ENCODE data around the gene MPP1.
"Not testable (repeated sequence)": the region's sequence is repeated elsewhere in the genome, so short reads cannot be mapped to it uniquely, and the experiment has no call there.

The MPP1 gene

DNA sequence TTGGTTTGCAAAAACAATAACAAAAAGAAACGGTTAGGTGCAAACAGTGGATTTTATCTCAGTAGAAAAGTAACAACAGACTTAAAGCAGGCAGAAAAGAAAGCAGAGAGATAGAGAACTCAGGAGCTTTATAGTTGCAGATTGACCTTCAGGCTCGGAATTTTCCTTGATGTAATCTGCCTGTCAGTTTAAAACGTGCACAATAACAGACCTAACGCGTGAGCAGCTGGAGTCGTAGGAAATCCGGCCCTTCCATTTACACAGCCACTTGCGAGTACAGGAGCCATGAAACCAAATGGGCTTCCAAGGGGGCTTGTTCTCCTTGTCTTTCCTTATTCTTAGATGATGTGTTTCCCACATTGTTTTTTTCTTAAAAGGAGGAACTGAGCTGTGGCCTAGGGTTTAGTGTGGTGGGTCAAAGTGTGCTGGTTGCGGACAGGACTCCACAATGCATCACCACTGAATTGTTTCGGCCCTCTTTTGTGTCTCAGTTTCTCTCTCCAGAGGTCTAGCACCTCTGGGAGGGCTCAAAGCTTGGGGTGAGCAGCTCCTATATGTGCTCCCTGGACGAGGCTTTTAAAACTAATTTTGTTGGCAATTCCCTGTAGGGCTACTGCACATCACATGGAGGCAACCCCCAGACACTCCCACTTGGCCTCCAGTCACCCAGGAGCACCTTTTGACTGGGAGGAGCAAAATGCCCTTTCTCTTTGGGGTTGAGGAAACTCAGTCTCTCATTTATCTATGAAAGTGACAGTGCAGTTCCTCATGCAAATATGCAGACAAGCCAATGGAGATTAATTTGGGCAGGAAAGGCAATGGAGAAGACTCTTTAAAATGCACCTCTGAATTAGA is 13.9 kb upstream of the MPP1 start:
- TF ChIP-seq ZFX (IDR thresholded peaks at IDR 0.05) = no peak
- TF ChIP-seq, protein P1, sequence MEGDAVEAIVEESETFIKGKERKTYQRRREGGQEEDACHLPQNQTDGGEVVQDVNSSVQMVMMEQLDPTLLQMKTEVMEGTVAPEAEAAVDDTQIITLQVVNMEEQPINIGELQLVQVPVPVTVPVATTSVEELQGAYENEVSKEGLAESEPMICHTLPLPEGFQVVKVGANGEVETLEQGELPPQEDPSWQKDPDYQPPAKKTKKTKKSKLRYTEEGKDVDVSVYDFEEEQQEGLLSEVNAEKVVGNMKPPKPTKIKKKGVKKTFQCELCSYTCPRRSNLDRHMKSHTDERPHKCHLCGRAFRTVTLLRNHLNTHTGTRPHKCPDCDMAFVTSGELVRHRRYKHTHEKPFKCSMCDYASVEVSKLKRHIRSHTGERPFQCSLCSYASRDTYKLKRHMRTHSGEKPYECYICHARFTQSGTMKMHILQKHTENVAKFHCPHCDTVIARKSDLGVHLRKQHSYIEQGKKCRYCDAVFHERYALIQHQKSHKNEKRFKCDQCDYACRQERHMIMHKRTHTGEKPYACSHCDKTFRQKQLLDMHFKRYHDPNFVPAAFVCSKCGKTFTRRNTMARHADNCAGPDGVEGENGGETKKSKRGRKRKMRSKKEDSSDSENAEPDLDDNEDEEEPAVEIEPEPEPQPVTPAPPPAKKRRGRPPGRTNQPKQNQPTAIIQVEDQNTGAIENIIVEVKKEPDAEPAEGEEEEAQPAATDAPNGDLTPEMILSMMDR (conservative IDR thresholded peaks at IDR 0.05) = no peak
- H3K27ac ChIP-seq = no peak overlapping the region

DNA sequence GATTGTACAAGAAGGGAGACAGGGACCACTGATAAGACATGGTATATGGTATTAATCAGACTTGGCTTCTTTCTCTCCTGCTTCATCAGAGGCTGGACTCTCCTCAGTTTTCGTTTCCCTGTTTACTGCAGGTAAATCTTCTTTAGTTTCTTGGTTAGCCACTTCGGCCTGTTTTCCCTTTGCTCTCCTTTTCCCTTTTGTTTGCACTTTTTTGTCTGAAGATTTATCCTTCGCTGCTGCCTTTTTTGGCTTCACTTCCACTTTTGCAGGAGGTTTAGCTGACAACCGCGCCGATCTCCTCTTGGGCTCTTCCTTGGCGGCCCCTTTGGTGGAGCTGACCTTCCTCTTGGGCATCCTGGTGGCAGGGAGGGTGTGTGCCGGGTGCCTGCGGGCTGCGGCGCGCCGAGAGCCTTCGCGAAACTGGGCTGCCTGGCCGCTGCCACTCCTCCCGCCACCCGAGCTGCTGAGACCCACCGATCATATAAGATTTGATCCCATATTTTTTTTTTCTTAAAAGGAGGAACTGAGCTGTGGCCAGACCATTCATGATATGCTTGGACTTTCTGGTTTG is 11.8 kb upstream of the MPP1 start:
- not testable (repeated sequence) for H3K27ac ChIP-seq

DNA sequence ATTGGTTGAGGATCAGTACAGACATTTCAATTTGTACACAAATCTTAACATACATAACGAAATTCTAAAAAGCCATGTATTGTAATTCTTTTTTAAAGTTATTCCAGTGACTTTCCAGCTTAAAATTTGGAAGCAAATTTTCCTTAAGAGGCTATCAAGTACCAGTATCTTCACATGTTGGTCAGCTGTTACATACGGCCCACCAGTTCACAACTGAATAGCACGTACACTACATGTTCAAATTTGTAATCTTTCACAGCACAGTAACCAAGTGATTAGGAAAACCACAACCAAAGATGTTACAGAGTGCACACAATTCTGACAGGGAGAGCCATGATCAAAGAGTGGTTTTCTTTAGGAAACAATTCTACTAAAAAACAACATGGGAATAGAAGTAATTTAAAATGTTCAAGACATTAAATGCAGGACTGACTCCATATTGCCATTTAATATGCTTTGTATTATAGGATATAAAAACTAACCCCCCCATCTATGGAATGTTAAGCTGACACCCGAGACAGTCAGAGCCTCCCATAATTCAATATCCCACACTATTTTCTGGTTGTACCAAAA is 11.1 kb upstream of the MPP1 start:
- not testable (repeated sequence) for H3K27ac ChIP-seq

DNA sequence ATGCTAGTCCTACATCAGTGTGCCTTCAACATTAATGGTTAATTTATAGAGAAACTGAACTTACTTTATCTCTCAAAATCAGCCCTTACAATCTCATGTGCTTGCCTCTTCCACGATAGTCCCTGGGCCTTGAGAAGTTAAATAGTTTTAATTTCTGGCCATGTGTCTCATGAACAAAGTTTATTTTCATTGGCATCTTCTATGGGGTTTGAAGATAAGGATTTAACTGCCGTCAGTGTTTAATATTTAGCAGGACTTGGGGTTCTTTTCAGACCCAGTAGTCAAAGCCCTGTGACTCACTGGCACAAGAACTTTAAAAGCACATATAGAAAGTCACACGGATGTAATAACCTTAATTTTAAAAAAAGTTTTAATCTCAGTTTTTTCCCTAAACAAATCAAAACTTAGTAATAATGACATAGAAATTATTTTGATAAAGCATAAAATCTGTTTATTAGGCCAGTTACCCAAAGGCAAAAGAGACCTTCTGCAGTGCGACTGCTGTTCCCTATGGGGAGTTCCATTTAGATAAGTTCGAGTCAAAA is 10.1 kb upstream of the MPP1 start:
- TF ChIP-seq, protein P1 (conservative IDR thresholded peaks at IDR 0.05) = no peak
- no peak for TF ChIP-seq ZFX (IDR thresholded peaks at IDR 0.05)
- H3K27ac ChIP-seq = no peak overlapping the region

DNA sequence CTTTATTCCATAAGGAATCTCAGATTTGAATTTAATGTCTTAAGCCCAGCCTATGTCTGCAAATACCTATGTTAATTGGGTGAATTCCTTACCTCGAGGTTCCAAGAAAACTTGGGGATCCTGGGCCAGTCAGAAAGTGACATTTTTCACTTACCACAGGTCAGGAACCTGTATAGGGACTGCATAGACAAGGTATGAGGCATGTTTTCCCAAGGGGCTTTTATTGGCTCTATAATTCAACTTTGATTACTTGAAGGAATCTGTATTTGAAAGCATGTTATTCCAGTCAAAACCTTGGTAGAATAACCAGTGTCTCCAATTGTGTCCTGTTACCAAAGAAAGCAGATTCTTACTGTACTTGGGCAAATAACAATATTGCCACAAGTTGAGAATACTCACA is 8.5 kb upstream of the MPP1 start:
- H3K27ac ChIP-seq = no peak overlapping the region
- TF ChIP-seq ZFX (IDR thresholded peaks at IDR 0.05) = no peak
- TF ChIP-seq, protein P1 (conservative IDR thresholded peaks at IDR 0.05) = no peak

DNA sequence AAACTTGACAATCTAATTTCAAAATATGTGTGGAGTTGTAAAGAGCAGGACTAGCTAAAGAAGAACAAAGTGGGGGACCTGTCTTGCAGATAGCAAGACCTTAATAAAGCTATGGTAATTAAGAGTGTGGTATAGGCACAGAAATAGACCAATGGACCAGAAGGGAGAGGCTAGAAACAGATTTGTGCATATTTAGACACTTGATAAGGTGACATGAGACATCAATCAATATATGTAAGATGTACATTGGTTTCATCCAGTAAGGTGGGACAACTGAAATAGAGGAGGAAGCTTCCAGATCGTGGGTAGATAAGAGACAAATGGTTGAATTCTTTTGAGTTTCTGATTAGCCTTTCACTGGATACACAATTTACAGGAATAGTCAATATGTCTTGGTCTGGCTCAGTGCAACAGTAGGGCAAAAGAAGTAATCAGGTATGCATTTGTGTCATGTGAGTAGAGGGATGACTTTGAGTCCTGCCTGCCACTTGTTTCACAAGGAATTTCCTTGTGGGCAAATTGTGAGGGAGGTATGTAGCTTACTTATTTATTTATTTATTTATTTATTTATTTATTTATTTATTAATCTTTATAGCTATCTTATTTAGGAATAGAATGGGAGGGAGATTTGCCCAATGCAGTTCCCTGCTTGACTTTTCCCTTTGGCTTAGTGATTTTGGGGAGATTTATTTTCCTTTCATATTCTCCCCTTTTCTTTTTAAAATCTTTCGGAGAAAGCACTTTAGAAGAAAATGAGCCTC is 7.2 kb upstream of the MPP1 start:
- H3K27ac ChIP-seq = no peak overlapping the region
- TF ChIP-seq, protein P1 (conservative IDR thresholded peaks at IDR 0.05) = no peak
- no peak for TF ChIP-seq ZFX (IDR thresholded peaks at IDR 0.05)

DNA sequence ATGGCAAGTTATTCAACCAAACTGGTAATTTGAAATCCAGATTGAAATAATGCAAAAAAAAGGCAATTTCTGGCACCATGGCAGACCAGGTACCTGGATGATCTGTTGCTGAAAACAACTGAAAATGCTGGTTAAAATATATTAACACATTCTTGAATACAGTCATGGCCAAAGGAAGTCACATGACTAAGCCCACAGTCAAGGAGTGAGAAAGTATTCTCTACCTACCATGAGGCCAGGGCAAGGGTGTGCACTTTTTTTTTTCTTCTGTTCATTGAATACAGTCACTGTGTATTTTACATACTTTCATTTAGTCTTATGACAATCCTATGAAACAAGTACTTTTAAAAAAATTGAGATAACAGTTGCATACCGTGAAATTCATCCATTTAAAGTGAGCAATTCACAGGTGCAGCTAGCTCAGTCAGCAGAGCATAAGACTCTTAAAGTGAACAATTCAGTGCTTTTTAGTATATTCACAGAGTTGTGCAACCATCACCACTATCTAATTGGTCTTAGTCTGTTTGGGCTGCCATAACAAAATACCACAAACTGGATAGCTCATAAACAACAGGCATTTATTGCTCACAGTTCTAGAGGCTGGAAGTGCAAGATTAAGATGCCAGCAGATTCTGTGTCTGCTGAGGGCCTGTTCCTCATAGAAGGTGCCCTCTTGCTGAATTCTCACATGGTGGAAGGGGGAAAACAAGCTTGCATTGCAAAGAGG is 4.8 kb upstream of the MPP1 start:
- no peak overlapping the region for H3K27ac ChIP-seq
- TF ChIP-seq, protein P1 (conservative IDR thresholded peaks at IDR 0.05) = no peak
- no peak for TF ChIP-seq ZFX (IDR thresholded peaks at IDR 0.05)

Measured in C4-2B (cell line).